Activated CD4-positive, CD25-positive, alpha-beta regulatory T cell treated with anti-CD3 and anti-CD28 coated beads, Interleukin-2, amount 50 U/mL, for 72 hours (primary cell): ENCODE results near the gene PLIN3.
A peak's percentile ranks its signal among the peaks of the same experiment; 100 is the strongest.
"Not testable (repeated sequence)": the region's sequence is repeated elsewhere in the genome, so short reads cannot be mapped to it uniquely, and the experiment has no call there.

ENCODE experiments used
- DNase-seq: peaks from one replicate; pipeline ENCODE4 v3.0.0; 2021

The PLIN3 gene

DNA sequence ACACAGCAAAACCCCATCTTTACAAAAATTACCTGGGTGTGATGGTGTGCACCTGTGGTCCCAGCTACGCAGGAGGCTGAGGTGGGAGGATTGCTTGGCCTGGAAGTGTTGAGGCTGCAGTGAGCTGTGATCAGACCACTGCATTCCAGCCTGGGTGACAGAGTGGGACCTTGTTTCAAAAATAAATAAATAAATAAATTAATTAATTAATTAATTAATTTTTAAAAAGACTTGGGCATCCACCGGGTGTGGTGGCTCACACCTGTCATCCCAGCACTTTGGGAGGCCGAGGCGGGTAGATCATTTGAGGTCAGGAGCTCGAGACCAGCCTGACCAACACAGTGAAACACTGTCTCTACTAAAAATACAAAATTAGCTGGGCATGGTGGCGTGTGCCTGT lies 62.3 kb downstream of the PLIN3 start:
- not testable (repeated sequence) for DNase-seq

DNA sequence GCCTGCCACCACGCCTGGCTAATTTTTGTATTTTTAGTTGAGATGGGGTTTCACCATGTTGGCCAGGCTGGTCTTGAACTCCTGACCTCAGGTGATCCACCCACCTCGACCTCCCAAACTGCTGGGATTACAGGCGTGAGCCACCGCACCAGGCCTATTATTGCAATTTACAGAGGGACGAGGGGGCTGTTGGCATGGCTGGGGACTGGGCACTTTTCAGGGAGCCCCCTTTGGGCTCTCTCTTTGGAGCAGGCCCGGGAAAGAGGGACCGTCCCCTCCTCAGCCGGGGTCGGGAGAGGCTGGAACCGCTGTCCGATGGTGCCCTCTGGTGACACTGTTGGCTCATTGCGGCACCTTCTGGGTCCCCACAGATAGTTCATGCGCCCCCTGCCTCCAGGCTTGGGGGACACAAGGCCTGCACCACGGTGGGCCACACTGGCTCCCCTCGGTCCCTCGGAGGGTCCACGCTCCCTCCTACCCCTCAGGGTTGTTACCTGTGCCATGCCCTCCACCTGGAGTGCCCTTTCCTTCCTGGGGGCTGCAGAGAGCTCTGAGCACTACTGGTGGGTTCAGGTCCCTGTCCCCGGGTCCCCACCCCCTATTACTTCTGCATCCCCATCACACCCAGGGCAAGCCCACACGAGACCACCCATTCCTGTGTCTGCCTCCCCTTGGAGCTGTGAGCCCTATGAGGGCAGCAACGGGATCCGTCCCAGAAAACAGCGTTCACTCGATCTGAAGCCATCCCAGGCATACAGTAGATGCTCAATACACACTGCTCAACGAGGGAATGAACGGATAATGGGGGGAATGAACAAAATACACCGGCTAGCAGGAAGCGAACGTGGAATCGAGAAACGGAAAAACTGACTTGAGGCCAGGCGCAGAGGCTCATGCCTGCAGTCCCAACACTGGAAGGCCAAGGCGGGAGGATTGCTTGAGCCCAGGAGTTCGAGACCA lies 63.5 kb downstream of the PLIN3 start:
- DNase-seq = peak; percentile 56

DNA sequence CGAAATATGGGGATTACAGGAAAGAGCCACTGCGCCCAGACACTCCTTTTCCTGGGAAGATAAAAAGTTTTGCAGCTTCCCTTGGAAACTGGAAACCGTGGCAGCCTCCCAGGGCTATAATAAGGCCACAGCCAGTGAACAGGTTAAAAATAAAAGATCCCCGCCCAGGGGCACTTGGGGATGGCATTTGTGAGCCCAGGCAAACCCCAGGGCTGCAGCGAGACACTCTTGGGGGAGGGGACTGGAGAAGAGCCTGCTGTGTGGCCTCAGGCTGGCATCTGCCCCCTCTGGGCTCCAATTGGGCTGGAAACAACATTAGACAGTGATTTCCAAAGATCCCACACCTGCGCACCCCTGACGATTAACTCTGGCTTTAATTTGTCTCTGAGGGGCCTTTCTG lies 64.8 kb downstream of the PLIN3 start:
- no peak for DNase-seq

DNA sequence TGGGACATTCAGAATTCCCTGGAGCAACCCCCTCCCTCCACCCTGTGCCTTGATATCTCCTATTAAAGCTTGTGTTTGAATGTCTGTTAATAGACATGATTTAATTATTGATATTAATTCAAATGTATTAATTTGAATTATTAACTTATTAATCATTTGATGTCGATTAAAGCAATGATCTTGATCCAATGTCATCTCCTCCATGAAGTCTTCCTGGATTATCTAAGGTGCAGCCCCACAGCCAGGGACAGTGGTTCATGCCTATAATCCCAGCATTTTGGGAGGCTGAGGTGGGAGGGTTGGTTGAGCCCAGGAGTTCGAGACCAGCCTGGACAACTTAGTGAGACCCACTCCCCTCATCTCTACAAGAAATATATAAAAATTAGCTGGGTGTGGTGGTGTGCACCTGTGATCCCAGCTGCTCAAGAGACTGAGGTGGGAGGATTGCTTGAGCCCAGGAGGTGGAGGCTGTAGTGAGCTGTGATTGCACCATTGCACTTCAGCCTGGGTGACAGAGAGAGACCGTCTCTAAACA lies 66.3 kb downstream of the PLIN3 start:
- no peak for DNase-seq

DNA sequence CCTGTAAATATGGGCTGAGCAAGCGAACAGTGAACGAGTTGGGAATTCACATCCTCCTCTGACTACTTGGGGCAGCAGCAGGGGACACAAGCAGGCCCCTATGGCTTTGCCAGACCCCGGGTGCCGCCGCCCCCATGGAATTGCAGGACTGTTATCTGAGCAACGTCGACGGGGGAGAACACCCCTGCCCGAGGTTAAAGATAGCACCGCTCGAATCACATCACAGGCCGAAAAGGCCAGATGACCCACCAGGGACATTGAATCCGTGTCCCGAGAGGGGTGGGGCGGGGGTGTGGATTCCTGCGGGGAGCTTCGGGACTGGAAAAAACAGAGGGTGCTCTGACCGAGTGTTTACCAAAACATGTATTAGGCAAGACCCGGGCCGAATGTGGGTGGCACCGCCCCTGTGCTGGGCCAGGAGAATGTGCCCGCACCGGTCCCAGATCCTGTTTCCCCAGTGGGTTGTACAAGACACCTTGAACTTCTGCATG lies 66.8 kb downstream of the PLIN3 start:
- DNase-seq = no peak

DNA sequence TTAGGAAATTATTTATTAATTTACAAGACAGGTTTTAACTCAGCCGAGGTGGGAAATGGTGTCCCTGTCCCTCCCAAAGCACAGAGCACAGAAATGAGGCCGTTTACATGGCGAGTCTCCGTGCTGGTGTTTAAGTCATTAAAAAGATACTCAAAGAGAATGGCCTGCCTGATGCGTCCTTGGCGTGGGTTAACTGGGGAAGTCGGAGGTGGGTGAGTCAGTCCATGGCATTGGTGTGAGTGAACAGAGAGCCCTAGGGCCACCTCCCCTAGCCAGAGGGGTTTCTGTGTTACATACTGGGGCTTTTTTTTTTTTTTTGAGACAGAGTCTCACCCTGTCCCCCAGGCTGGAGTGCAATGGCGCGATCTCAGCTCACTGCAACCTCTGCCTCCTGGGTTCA lies 72.1 kb downstream of the PLIN3 start:
- no peak for DNase-seq

DNA sequence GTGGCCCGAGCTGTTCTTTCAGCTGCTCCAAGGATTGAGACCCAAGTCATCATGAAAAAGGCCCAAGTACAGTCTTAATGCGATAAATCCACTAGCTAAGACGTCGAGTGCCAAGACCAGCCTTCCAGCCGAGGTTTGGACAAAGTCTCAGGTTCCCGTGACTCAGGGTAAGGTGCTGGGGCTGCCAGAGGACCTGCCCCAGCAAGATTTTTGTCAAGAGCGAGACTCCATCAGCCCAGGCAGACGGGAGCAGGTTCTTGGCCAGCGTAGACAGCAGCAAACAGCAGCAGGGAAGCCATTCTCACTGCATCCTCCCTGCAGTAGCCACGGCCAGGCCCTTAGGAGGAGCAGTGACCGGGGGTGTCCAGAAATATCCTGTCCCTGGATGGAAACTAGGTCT lies 72.5 kb downstream of the PLIN3 start:
- no peak for DNase-seq

DNA sequence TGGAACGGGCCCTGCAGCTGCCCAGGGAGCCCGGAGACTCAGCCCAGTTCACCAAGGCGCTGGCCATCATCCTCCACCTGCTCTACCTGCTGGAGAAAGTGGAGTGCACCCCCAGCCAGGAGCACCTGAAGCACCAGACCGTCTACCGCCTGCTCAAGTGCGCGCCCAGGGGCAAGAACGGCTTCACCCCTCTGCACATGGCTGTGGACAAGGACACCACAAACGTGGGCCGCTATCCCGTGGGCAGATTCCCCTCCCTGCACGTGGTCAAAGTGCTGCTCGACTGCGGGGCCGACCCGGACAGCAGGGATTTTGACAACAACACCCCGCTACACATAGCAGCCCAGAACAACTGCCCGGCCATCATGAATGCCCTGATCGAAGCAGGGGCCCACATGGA lies 74.2 kb downstream of the PLIN3 start:
- not testable (repeated sequence) for DNase-seq

DNA sequence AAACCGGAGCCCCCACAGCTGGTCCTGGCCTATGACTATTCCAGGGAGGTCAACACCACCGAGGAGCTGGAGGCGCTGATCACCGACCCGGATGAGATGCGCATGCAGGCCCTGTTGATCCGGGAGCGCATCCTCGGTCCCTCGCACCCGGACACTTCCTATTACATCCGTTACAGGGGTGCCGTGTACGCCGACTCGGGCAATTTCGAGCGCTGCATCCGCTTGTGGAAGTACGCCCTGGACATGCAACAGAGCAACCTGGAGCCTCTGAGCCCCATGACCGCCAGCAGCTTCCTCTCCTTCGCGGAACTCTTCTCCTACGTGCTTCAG lies 74.6 kb downstream of the PLIN3 start:
- not testable (repeated sequence) for DNase-seq

DNA sequence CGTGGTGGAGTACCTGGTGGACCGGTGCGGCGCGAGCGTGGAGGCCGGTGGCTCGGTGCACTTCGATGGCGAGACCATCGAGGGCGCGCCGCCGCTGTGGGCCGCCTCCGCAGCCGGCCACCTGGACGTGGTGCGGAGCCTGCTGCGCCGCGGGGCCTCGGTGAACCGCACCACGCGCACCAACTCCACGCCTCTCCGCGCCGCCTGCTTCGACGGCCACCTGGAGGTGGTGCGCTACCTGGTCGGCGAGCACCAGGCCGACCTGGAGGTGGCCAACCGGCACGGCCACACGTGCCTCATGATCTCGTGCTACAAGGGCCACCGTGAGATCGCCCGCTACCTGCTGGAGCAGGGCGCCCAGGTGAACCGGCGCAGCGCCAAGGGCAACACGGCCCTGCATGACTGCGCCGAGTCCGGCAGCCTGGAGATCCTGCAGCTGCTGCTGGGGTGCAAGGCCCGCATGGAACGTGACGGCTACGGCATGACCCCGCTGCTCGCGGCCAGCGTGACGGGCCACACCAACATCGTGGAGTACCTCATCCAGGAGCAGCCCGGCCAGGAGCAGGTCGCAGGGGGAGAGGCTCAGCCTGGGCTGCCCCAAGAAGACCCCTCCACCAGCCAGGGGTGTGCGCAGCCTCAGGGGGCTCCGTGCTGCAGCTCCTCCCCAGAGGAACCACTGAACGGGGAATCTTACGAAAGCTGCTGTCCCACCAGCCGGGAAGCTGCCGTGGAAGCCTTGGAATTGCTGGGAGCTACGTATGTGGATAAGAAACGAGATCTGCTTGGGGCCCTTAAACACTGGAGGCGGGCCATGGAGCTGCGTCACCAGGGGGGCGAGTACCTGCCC lies 75.2 kb downstream of the PLIN3 start:
- DNase-seq = peak; percentile 43

DNA sequence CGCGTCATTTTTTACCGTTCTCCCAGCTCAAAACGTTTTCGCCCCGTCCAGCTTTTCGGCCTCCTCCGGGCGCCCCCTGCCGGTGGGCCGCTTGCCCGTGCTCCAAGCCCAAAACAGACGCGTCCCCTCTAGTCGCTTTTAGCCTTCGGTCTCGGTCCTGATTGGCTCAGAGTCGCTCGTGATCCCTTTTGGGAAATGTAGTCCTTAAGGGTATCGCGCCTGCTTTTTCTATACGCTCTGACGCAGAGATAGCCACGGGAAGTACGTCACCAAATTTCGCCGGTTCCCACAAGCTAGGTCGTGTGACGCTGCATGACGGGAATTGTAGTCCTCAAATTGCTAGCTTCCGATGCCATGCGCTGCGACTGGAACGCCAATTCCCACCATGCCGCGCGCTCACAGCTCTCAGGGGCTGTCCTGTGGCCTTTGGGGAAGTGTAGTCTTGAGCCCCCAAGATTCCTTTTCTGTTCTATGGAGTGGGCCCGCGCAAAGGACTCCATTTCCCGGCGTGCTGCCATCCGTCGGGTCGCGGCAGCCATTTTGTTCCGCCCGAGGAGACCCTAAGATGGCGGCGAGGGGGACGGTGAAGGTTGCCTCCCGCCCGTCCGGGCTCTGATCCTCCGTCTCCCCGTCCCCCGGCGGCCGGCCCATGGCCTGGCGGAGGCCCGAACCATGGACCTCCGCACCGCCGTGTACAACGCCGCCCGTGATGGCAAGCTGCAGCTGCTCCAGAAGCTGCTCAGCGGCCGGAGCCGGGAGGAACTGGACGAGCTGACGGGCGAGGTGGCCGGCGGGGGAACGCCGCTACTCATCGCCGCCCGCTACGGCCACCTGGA lies 76.1 kb downstream of the PLIN3 start, which contains the start of gene FEM1A:
TSS of gene FEM1A (plus strand) at position 552 of the 836 bp plus-strand sequence. CDS start at position 673, 121 bp downstream.
- DNase-seq = peak; percentile 98
